Activated CD8-positive, alpha-beta memory T cell treated with anti-CD3 and anti-CD28 coated beads for 48 hours (primary cell): ENCODE measurements around the gene CFAP92.

ENCODE experiments used
- DNase-seq, 3 experiments: peaks; one replicate each; pipeline ENCODE4 v3.0.0-alpha.2; 2020; ENCODE audit warnings: low read depth in 2 of 3, low spot score in 2 of 3

Gene CFAP92

GRCh38 chr3:128993461-128994172 is at the start of gene CFAP92:
Gene CFAP92 (minus strand): TSS chr3:128994076. CDS start chr3:128993304, 772 bp downstream.
- DNase-seq, result peak; percentile 77 to 86 (median 84)

- DNase-seq, result no peak
These were observed 46.9 kb upstream of the CFAP92 start for GRCh38 chr3:129040579-129041300.

- no peak for DNase-seq
These were observed 46.1 kb upstream of the CFAP92 start for GRCh38 chr3:129040039-129040336.

- DNase-seq, result no peak
These were observed 45.6 kb upstream of the CFAP92 start for GRCh38 chr3:129039271-129040038.

- DNase-seq, result no peak
These were observed 44.4 kb upstream of the CFAP92 start for GRCh38 chr3:129038121-129038855.

- no peak for DNase-seq
These were observed 43.2 kb upstream of the CFAP92 start for GRCh38 chr3:129037093-129037419.

GRCh38 chr3:129036222-129037092 is 42.6 kb upstream of the CFAP92 start:
- DNase-seq, result no peak

GRCh38 chr3:129035360-129036221 is 41.7 kb upstream of the CFAP92 start:
- DNase-seq, result no peak

- no peak for DNase-seq
These were observed 40.8 kb upstream of the CFAP92 start for GRCh38 chr3:129034642-129035041.

GRCh38 chr3:129033633-129034321 is 39.9 kb upstream of the CFAP92 start:
- no peak for DNase-seq

- no peak for DNase-seq
These were observed 39.3 kb upstream of the CFAP92 start for GRCh38 chr3:129033151-129033550.

GRCh38 chr3:129032716-129033115 is 38.8 kb upstream of the CFAP92 start:
- DNase-seq, result no peak

GRCh38 chr3:129031476-129032215 is 37.8 kb upstream of the CFAP92 start:
- no peak for DNase-seq

GRCh38 chr3:129030611-129031010 is 36.7 kb upstream of the CFAP92 start:
- no peak for DNase-seq

GRCh38 chr3:129028866-129029265 is 35.0 kb upstream of the CFAP92 start:
- DNase-seq, result no peak

- DNase-seq, result no peak
These were observed 33.6 kb upstream of the CFAP92 start for GRCh38 chr3:129027544-129027880.

GRCh38 chr3:129026728-129027543 is 33.1 kb upstream of the CFAP92 start:
- DNase-seq, result peak; percentile 75 to 83 (median 78)
